ENCODE data around the gene SATB1.

DNA sequence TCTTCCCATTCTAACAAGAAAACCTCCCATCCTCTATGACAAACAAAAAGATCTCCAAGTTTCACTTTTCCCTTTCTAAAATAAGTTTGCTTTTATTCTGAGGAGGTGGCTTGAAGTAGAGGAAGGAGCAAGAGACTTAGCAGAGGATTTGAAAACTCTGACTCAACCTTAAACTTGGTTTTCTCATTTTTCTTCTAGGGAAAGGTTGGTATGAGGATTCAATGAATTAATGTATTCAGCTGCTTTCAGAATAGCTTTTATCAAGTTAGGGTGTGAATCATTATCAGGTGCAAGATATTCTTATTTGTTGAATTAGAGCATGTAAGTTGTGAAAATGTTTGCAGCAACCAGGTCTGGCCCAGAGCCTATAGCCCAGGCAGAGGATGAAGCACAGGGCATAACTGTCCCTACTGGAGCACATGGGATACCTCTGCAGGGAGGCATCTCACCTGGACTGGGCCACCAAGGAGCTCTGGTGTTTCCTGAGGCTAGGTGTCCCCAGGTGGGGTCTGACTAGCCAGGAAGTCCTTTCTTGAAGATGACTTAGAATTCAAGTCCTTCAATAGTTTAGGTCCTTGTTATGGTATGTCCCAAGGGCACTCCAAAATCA, 42.3 kb downstream of the SATB1 start:
- TF ChIP-seq CTCF (IDR thresholded peaks at IDR 0.05) (no peak), POLR2A (IDR thresholded peaks at IDR 0.05) (no peak)

Data from body of pancreas (tissue), 4 donors.